ENCODE results near the gene MKLN1.

The MKLN1 gene

GRCh38 chr7:131358636-131359035 lies 31.0 kb downstream of the MKLN1 start:
- Mint-ChIP-seq H3K4me3 (no peak overlapping the region), H3K36me3 (ENCODE audit: low read depth) (peaks cover 47% of the 10 kb centered on the region), H3K4me1 (peaks cover 18% of the 10 kb centered on the region), H3K27ac (no peak overlapping the region), H3K9me3 (peaks cover 23% of the 10 kb centered on the region), H3K27me3 (ENCODE audit: low read depth) (no peaks in the 10 kb centered on the region)
- TF ChIP-seq CTCF (IDR thresholded peaks at IDR 0.05; ENCODE audit: unreplicated experiment in 3 of 3), result no peak

- no peak for TF ChIP-seq CTCF (IDR thresholded peaks at IDR 0.05; ENCODE audit: unreplicated experiment in 3 of 3)
- Mint-ChIP-seq H3K4me3 (no peak overlapping the region), H3K9me3 (peaks cover 26% of the 10 kb centered on the region), H3K36me3 (ENCODE audit: low read depth) (peaks cover 50% of the 10 kb centered on the region), H3K4me1 (peaks cover 18% of the 10 kb centered on the region), H3K27me3 (ENCODE audit: low read depth) (no peaks in the 10 kb centered on the region), H3K27ac (no peak overlapping the region)
These were observed 31.6 kb downstream of the MKLN1 start for GRCh38 chr7:131359136-131359776.

GRCh38 chr7:131363719-131364118 lies 36.0 kb downstream of the MKLN1 start:
- Mint-ChIP-seq H3K27ac (no peak overlapping the region), H3K9me3 (peaks cover 33% of the 10 kb centered on the region), H3K4me3 (no peak overlapping the region), H3K4me1 (peaks cover 7% of the 10 kb centered on the region), H3K36me3 (ENCODE audit: low read depth) (peaks cover 44% of the 10 kb centered on the region), H3K27me3 (ENCODE audit: low read depth) (no peaks in the 10 kb centered on the region)
- TF ChIP-seq CTCF (IDR thresholded peaks at IDR 0.05; ENCODE audit: unreplicated experiment in 3 of 3), result no peak

- Mint-ChIP-seq H3K9me3 (peaks cover 29% of the 10 kb centered on the region), H3K27ac (no peak overlapping the region), H3K4me1 (peaks cover 7% of the 10 kb centered on the region), H3K27me3 (ENCODE audit: low read depth) (no peaks in the 10 kb centered on the region), H3K4me3 (no peak overlapping the region), H3K36me3 (ENCODE audit: low read depth) (peaks cover 39% of the 10 kb centered on the region)
- TF ChIP-seq CTCF (IDR thresholded peaks at IDR 0.05; ENCODE audit: unreplicated experiment in 3 of 3), result no peak
These were observed 37.2 kb downstream of the MKLN1 start for GRCh38 chr7:131364767-131365344.

- H3K4me3 Mint-ChIP-seq, result no peak overlapping the region
- peaks cover 30% of the 10 kb centered on the region for H3K36me3 Mint-ChIP-seq (ENCODE audit: low read depth)
- TF ChIP-seq CTCF (IDR thresholded peaks at IDR 0.05; ENCODE audit: unreplicated experiment in 3 of 3), result no peak
- peaks cover 7% of the 10 kb centered on the region for H3K4me1 Mint-ChIP-seq
- no peak overlapping the region for H3K27ac Mint-ChIP-seq
- no peaks in the 10 kb centered on the region for H3K27me3 Mint-ChIP-seq (ENCODE audit: low read depth)
- peaks cover 23% of the 10 kb centered on the region for H3K9me3 Mint-ChIP-seq
These were observed 38.2 kb downstream of the MKLN1 start for GRCh38 chr7:131365838-131366237.

- no peak overlapping the region for H3K4me3 Mint-ChIP-seq
- H3K27me3 Mint-ChIP-seq (ENCODE audit: low read depth), result no peaks in the 10 kb centered on the region
- peaks cover 11% of the 10 kb centered on the region for H3K9me3 Mint-ChIP-seq
- H3K27ac Mint-ChIP-seq, result no peak overlapping the region
- peaks cover 14% of the 10 kb centered on the region for H3K36me3 Mint-ChIP-seq (ENCODE audit: low read depth)
- H3K4me1 Mint-ChIP-seq, result peaks cover 22% of the 10 kb centered on the region
- no peak for TF ChIP-seq CTCF (IDR thresholded peaks at IDR 0.05; ENCODE audit: unreplicated experiment in 3 of 3)
These were observed 41.7 kb downstream of the MKLN1 start for GRCh38 chr7:131369354-131369753.
